HUES48 (cell line): ENCODE data around the gene ESPN.

Source experiments
- H3K27ac ChIP-seq: one replicate; pipeline ENCODE4 v1.7.0; 2013; ENCODE audit warnings: low read depth, low read length, inconsistent platforms
- H3K27me3 ChIP-seq: 2 replicates; pipeline ENCODE4 v1.6.1; 2013; ENCODE audit warnings: mild to moderate bottlenecking, low read length; ENCODE audit not compliant: control insufficient read depth, insufficient read depth
- H3K36me3 ChIP-seq: 2 replicates; pipeline ENCODE4 v1.6.1; 2013; ENCODE audit warnings: low read length; ENCODE audit not compliant: control insufficient read depth, insufficient read depth
- H3K4me1 ChIP-seq: 2 replicates; pipeline ENCODE4 v1.6.1; 2013; ENCODE audit warnings: mild to moderate bottlenecking, low read length; ENCODE audit not compliant: control insufficient read depth, insufficient read depth
- H3K4me3 ChIP-seq: 2 replicates; pipeline ENCODE4 v1.5.1; 2013; ENCODE audit warnings: mild to moderate bottlenecking, low read depth, low read length
- H3K9ac ChIP-seq: 2 replicates; pipeline ENCODE4 v1.6.1; 2013; ENCODE audit warnings: mild to moderate bottlenecking, low read depth, low read length, moderate library complexity
- H3K9me3 ChIP-seq: 2 replicates; pipeline ENCODE4 v1.6.1; 2013; ENCODE audit warnings: low read length; ENCODE audit not compliant: control insufficient read depth, insufficient read depth

Gene ESPN

GRCh38 chr1:6496890-6497214 lies 72.3 kb downstream of the ESPN start:
- Histone ChIP-seq H3K4me3 (peak overlapping the region; percentile 63), H3K36me3 (no peaks in the 10 kb centered on the region), H3K27ac (no peak overlapping the region), H3K4me1 (peaks cover 11% of the 10 kb centered on the region), H3K9ac (no peak overlapping the region), H3K9me3 (no peaks in the 10 kb centered on the region), H3K27me3 (peaks cover 29% of the 10 kb centered on the region)

GRCh38 chr1:6497215-6497866 lies 72.8 kb downstream of the ESPN start:
- peak overlapping the region; percentile 66 for H3K4me3 ChIP-seq
- no peaks in the 10 kb centered on the region for H3K9me3 ChIP-seq
- H3K9ac ChIP-seq: no peak overlapping the region
- H3K27ac ChIP-seq: no peak overlapping the region
- H3K27me3 ChIP-seq: peaks cover 29% of the 10 kb centered on the region
- peaks cover 11% of the 10 kb centered on the region for H3K4me1 ChIP-seq
- no peaks in the 10 kb centered on the region for H3K36me3 ChIP-seq

GRCh38 chr1:6497867-6498575 lies 73.4 kb downstream of the ESPN start:
- H3K27ac ChIP-seq: no peak overlapping the region
- H3K9me3 ChIP-seq: no peaks in the 10 kb centered on the region
- H3K4me1 ChIP-seq: peaks cover 11% of the 10 kb centered on the region
- no peak overlapping the region for H3K9ac ChIP-seq
- peaks cover 29% of the 10 kb centered on the region for H3K27me3 ChIP-seq
- peak overlapping the region; percentile 66 for H3K4me3 ChIP-seq
- H3K36me3 ChIP-seq: no peaks in the 10 kb centered on the region

- Histone ChIP-seq H3K9me3 (no peaks in the 10 kb centered on the region), H3K27me3 (peaks cover 29% of the 10 kb centered on the region), H3K4me1 (peaks cover 11% of the 10 kb centered on the region), H3K27ac (no peak overlapping the region), H3K4me3 (no peak overlapping the region), H3K36me3 (no peaks in the 10 kb centered on the region), H3K9ac (no peak overlapping the region)
These were observed 74.1 kb downstream of the ESPN start for GRCh38 chr1:6498576-6499111.

GRCh38 chr1:6499296-6499695 lies 74.7 kb downstream of the ESPN start:
- H3K36me3 ChIP-seq: no peaks in the 10 kb centered on the region
- no peaks in the 10 kb centered on the region for H3K9me3 ChIP-seq
- H3K4me1 ChIP-seq: peaks cover 11% of the 10 kb centered on the region
- no peak overlapping the region for H3K4me3 ChIP-seq
- H3K27ac ChIP-seq: no peak overlapping the region
- no peak overlapping the region for H3K9ac ChIP-seq
- H3K27me3 ChIP-seq: peaks cover 29% of the 10 kb centered on the region

- Histone ChIP-seq H3K4me1 (peaks cover 9% of the 10 kb centered on the region), H3K27me3 (peaks cover 28% of the 10 kb centered on the region), H3K27ac (no peak overlapping the region), H3K9me3 (no peaks in the 10 kb centered on the region), H3K4me3 (no peak overlapping the region), H3K9ac (no peak overlapping the region), H3K36me3 (no peaks in the 10 kb centered on the region)
These were observed 76.1 kb downstream of the ESPN start for GRCh38 chr1:6500544-6501278.

GRCh38 chr1:6501279-6501813 lies 76.8 kb downstream of the ESPN start:
- Histone ChIP-seq H3K9ac (no peak overlapping the region), H3K36me3 (no peaks in the 10 kb centered on the region), H3K4me1 (peaks cover 3% of the 10 kb centered on the region; the same call in 1 of the 2 replicates), H3K27me3 (peaks cover 21% of the 10 kb centered on the region), H3K27ac (no peak overlapping the region), H3K9me3 (no peaks in the 10 kb centered on the region), H3K4me3 (no peak overlapping the region)

- no peaks in the 10 kb centered on the region for H3K4me1 ChIP-seq
- no peak overlapping the region for H3K4me3 ChIP-seq
- no peak overlapping the region for H3K27ac ChIP-seq
- H3K9ac ChIP-seq: no peak overlapping the region
- no peaks in the 10 kb centered on the region for H3K36me3 ChIP-seq
- H3K27me3 ChIP-seq: peaks cover 15% of the 10 kb centered on the region
- no peaks in the 10 kb centered on the region for H3K9me3 ChIP-seq
These were observed 77.7 kb downstream of the ESPN start for GRCh38 chr1:6502000-6502891.

- no peaks in the 10 kb centered on the region for H3K36me3 ChIP-seq
- H3K4me1 ChIP-seq: no peaks in the 10 kb centered on the region
- H3K4me3 ChIP-seq: no peak overlapping the region
- H3K27ac ChIP-seq: no peak overlapping the region
- no peaks in the 10 kb centered on the region for H3K9me3 ChIP-seq
- no peak overlapping the region for H3K9ac ChIP-seq
- H3K27me3 ChIP-seq: no peaks in the 10 kb centered on the region
These were observed 79.5 kb downstream of the ESPN start for GRCh38 chr1:6503884-6504602.

- H3K4me1 ChIP-seq: no peaks in the 10 kb centered on the region
- H3K27ac ChIP-seq: no peak overlapping the region
- no peaks in the 10 kb centered on the region for H3K27me3 ChIP-seq
- H3K4me3 ChIP-seq: no peak overlapping the region
- H3K36me3 ChIP-seq: no peaks in the 10 kb centered on the region
- no peaks in the 10 kb centered on the region for H3K9me3 ChIP-seq
- no peak overlapping the region for H3K9ac ChIP-seq
These were observed 80.3 kb downstream of the ESPN start for GRCh38 chr1:6504887-6505286.
